ENCODE results near the gene ZNF563.
A peak's percentile ranks its signal among the peaks of the same experiment; 100 is the strongest.

GRCh38 chr19:12331211-12331941 is 2.1 kb downstream of the ZNF563 start:
- TF ChIP-seq CTCF (IDR thresholded peaks at IDR 0.05 in 2 of 3, conservative IDR thresholded peaks at IDR 0.05 in 1 of 3; ENCODE audit: control insufficient read depth in 2 of 3, extremely low read depth in 1 of 3, insufficient read depth in 1 of 3, low read depth in 3 of 3, low read length in 3 of 3) (no peak), POLR2A (IDR thresholded peaks at IDR 0.05; ENCODE audit: low read depth, low read length) (0 out of 2 replicates have a peak, but pooled peaks have one; percentile 34), ZBED1 (IDR thresholded peaks at IDR 0.05; ENCODE audit: borderline replicate concordance) (peak; percentile 72; the same call in 1 of the 2 replicates), FOXM1 (IDR thresholded peaks at IDR 0.05; ENCODE audit: low read depth, low read length) (peak; percentile 69; the same call in 1 of the 2 replicates), MAX (IDR thresholded peaks at IDR 0.05; ENCODE audit: low read depth, low read length) (no peak), CEBPZ (IDR thresholded peaks at IDR 0.05; ENCODE audit: low read depth, low read length) (no peak), POLR2AphosphoS5 (IDR thresholded peaks at IDR 0.05; ENCODE audit: low read length) (0 out of 2 replicates have a peak, but pooled peaks have one; percentile 20), SMAD5 (IDR thresholded peaks at IDR 0.05; ENCODE audit: low read depth) (no peak), RFX5 (IDR thresholded peaks at IDR 0.05; ENCODE audit: low read depth, low read length) (no peak), SP1 (IDR thresholded peaks at IDR 0.05; ENCODE audit: low read depth, low read length) (peak; percentile 80), MYC (IDR thresholded peaks at IDR 0.05; ENCODE audit: insufficient read depth, insufficient read length, insufficient replicate concordance, low read length, severe bottlenecking) (no peak), CHD4 (IDR thresholded peaks at IDR 0.05) (no peak), CREB1 (IDR thresholded peaks at IDR 0.05; ENCODE audit: low read depth) (peak; percentile 36; the same call in 1 of the 2 replicates)

All from GM12878 (cell line).